ENCODE data around the gene GPR3. TPM values are rescaled to one million over a fixed set of nuclear protein-coding genes. Genes with fewer than 3 reads are reported as not detected.

The GPR3 gene
- total and polyA plus RNA-seq, 2 of the 8 experiments (the other 6 are each of a cell fraction or from before 2014, with no cell fraction given) = 9.9 to 26.5 TPM

DNA sequence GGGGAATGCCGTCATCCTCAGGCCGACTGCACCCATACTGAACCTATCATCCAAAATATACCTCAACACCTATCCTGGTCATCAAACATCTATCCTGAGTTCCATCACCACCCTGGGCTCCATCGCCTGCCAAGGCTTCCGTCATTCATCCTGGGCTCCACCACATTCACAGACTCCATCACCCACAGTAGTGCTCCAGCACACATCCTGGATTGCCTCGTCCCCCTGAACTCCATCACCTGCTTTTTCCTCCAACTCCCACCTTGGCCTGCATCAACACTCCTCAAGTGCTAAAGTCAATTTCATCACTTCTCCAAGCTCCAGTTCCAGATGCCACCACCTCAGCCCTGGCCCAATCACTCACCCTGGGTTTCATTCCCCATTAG, 33.5 kb upstream of the GPR3 start (continued):
- TF ChIP-seq SRF (IDR thresholded peaks at IDR 0.05; ENCODE audit: low read depth, low read length) (no peak), TCF12 (IDR thresholded peaks at IDR 0.05; ENCODE audit: low read depth, low read length) (no peak), KDM4A (IDR thresholded peaks at IDR 0.05; ENCODE audit: low read depth, low read length, severe bottlenecking) (no peak), EGR1 (IDR thresholded peaks at IDR 0.05; ENCODE audit: borderline replicate concordance, low read depth, low read length) (no peak), CEBPB (IDR thresholded peaks at IDR 0.05; ENCODE audit: low read depth, low read length) (no peak)

Data from H1 (cell line).